Raji (cell line): ENCODE data around the gene ARHGAP11A.

Experiments
- POLR2A ChIP-seq: IDR thresholded peaks from 2 replicates; pipeline ENCODE4 v1.6.1; 2011; ENCODE audit warnings: low read depth, low read length, control low read depth; ENCODE audit not compliant: insufficient read depth

The ARHGAP11A gene

DNA sequence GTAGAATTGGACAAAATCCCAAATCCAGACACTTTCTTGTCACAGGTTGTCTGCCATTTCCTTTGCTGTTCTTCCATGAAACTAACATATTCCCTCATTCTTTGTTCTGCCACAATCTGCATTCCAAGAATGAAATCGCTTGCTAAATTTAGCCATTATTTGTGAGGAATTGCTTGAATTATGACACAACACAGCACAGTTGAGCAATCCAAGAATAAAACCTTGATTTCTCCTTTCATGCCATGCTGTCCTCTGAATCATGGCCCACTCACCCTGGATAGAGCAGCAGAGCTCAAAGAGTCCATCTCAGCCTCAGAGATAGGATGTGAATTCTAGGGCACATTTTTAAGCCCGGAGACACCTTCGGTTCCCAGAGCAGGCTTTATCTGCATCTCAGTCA, 67.3 kb downstream of the ARHGAP11A start:
- no peak for TF ChIP-seq POLR2A

DNA sequence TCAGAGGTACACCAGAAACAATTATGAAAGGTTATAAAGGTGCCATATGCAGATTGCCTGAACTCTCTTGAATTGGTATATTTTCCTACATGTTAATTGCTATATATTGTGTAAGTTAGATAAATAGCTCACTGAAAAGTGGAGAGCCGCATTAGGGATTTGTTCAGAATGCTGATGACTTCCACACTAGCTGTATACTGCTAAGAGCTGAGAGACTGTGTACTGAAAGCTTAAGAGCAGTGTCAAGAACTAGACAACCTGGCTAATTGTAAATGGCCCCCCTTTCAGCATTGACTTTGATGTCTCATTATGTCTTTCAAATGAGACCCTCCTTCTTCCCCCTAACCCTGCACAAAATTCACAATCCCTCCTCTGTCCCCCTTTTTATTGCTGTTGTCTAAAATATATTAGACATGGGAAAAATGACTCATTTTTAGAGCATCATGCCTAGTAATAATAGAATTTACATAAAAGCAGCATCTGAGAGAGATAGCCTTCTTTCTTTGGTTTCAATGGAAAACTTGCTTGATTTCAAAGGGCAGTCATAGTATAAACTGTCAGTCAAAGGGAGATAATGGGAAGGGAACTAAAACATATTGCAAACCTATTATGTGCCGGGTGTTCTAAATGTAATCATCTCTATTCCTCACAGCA, 67.8 kb downstream of the ARHGAP11A start:
- no peak for TF ChIP-seq POLR2A

DNA sequence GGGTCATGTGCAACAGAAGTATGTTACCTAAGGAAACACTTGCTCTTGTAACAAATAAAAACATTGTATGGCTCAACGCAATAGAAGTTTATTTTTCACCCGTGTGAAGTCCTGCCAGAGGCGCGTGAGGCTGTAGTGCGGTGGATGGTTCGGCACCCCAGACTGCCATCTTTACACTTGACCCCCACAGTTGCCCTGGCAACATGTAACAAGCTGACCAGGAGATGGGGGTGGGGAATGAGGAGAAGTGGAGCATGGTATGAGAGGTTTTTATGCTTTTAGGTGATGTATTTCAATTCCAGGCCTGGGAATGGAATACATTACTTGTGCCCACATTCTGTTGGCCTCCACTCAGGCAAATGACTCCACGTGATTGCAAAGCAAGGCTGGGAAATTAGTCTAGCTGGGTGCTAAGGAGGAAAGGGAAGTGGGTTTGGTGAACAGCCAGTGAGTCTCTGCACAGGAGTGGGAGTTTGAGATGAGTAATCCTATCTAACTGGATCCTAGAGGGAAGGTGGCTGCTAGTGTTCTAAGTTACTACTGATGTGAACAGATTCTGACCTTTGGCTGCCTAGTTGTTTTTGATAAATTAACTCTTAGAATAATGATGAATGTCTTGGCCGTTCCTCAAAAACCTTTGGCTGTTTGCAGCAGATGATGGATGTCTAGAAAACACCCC, 68.7 kb downstream of the ARHGAP11A start:
- no peak for TF ChIP-seq POLR2A

DNA sequence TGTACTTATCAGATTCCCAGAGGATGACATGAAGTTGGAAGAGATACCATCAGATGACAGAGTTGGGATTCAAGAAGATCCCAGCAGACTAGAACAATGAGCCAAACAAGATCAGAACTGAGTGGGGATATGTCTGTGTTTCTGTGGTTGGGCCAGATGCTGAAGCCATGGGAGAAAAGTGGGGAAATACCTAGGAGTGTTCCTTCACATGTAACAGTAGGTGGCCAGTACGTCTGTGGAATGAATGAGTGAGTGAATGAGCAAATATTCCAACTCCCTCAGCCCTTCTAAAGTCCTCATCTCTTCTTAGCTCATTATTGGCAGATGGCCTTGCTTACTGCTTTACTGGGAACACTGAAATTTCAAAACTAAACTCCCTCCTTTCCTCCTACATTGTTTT, 70.3 kb downstream of the ARHGAP11A start:
- no peak for TF ChIP-seq POLR2A

DNA sequence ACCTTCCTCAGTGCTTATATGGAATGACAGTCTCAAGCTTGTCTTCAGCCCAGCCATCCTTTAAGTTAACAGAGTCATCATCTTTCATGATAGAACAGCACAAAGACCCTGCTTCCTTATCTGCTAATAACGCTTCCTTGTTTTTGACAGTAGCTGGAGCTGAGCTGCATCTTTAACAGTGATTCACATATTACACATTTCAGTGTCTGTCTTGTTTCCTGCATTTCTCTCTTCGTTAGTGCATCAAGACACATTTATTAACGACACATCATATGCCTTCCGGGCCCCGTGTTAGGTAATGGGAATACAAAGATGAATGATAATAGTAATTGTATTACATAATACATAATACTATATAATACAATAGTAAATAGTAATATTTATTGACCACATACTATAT, 72.3 kb downstream of the ARHGAP11A start:
- no peak for TF ChIP-seq POLR2A

DNA sequence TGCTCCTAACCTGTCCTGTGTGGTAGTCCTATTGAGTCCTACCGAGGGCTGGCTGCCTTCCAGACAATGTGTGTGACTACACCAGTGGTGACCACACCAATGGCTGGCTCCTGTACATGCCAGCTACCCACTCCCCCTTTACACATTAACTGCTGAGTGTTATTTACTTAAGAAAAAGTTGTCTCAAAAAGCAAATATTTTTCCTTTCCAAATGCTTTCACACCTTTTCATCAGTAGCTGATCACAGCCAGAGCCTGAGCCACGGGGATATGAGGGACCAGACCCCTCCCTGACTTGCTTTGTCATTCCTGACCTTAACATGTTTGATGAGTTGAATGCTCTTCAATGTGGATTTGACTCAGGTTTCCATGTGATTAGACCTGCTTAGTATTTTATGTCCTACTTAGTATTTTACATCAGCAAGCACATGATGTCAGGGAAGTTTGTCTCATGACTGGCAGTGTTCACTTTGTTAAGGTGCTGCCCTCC, 72.9 kb downstream of the ARHGAP11A start:
- TF ChIP-seq POLR2A = no peak
